Smooth muscle cell (in vitro differentiated cells): ENCODE measurements around the gene SPATA13. TPM values are rescaled to one million over a fixed set of nuclear protein-coding genes. Genes with fewer than 3 reads are reported as not detected.
A peak's percentile ranks its signal among the peaks of the same experiment; 100 is the strongest.

Experiments
- DNase-seq: peaks from one replicate; lab custom pipeline; 2025; ENCODE audit not compliant: unreplicated experiment; lab: John Stamatoyannopoulos, UW
- H2AFZ ChIP-seq: fragments of 200-600 bp; sonication (generic); 2 replicates; pipeline ENCODE4 v1.6.0; 2016; ENCODE audit warnings: antibody characterized with exemption, low read depth, mild to moderate bottlenecking
- H3F3A ChIP-seq: fragments of 200-600 bp; sonication (generic); 2 replicates; pipeline ENCODE4 v1.6.0; 2017; ENCODE audit warnings: antibody characterized with exemption, low read depth
- H3K27ac ChIP-seq: fragments of 200-600 bp; sonication (generic); 2 replicates; pipeline ENCODE4 v1.5.1; 2016; ENCODE audit warnings: low read depth, mild to moderate bottlenecking
- H3K27me3 ChIP-seq: fragments of 200-600 bp; sonication (generic); 2 replicates; pipeline ENCODE4 v1.6.1; 2016; ENCODE audit warnings: low read depth, mild to moderate bottlenecking
- H3K36me3 ChIP-seq: fragments of 200-600 bp; sonication (generic); 2 replicates; pipeline ENCODE4 v1.5.1; 2016; ENCODE audit warnings: low read depth
- H3K4me1 ChIP-seq: fragments of 200-600 bp; sonication (generic); 2 replicates; pipeline ENCODE4 v1.5.1; 2016; ENCODE audit warnings: low read depth
- H3K4me2 ChIP-seq: fragments of 200-600 bp; sonication (generic); 2 replicates; pipeline ENCODE4 v1.6.0; 2016; ENCODE audit warnings: mild to moderate bottlenecking
- H3K4me3 ChIP-seq: fragments of 200-600 bp; sonication (generic); 2 replicates; pipeline ENCODE4 v1.5.1; 2016; ENCODE audit warnings: mild to moderate bottlenecking
- H3K79me2 ChIP-seq: fragments of 200-600 bp; sonication (generic); 2 replicates; pipeline ENCODE4 v1.6.0; 2016; ENCODE audit warnings: low read depth, mild to moderate bottlenecking
- H3K9ac ChIP-seq: fragments of 200-600 bp; sonication (generic); 2 replicates; pipeline ENCODE4 v1.6.0; 2016; ENCODE audit warnings: low read depth
- H3K9me3 ChIP-seq: fragments of 200-600 bp; sonication (generic); replicated peaks from 2 replicates; pipeline ENCODE4 v1.5.1; 2016; ENCODE audit warnings: low read depth
- H4K20me1 ChIP-seq: fragments of 200-600 bp; sonication (generic); 2 replicates; pipeline ENCODE4 v1.6.0; 2016; ENCODE audit warnings: low read depth
- WGBS: methylation state at CpG from one replicate; pipeline ENCODE4 v1.1.7; 2016; ENCODE audit warnings: low lambda C conversion rate; 5-methylcytosine and 5-hydroxymethylcytosine counted together
- polyA plus RNA-seq: library from polyadenylated mRNA; unstranded; fragments of >200 nt; fragmentation: Nextera tagmentation; extraction: Ambion mirVana; gene quantifications from 2 replicates; pipeline ENCODE4 v1.2.1, GENCODE V29; 2016
- total RNA-seq: library from RNA; depleted of rRNA; stranded (reverse); fragments of >200 nt; gene quantifications from 2 replicates; pipeline ENCODE4 v1.2.3, GENCODE V29; 2014
- TF ChIP-seq, protein P1 (sequence below): fragments of 200-600 bp; sonication (generic); IDR thresholded peaks from 2 replicates; pipeline ENCODE4 v1.5.1; 2017; ENCODE audit warnings: borderline replicate concordance, mild to moderate bottlenecking, antibody characterized with exemption; ENCODE audit not compliant: insufficient read depth, poor library complexity, severe bottlenecking

SPATA13 gene
- total and polyA plus RNA-seq, 2 experiments from 2014 or later = 7.1 to 16.6 TPM

DNA sequence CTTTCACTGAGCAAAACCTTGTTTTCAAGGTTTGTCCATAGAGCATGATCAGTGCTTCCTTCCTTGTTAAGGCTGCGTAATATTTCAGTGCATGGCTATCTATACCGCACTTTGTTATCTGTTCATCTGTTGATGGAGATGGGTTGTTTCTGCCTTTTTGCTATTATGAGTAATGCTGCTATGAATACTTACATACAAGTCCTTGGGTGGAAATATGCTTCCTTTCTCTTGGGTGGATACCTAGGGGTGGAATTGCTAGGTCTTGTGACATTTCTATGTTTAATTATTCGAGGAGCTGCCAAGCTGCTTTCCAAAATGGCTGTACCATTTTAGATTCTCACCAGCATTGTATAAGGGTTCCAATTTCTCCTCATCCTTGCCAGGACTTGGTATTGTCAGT is 70.9 kb downstream of the SPATA13 start:
- 97% methylated on average over 3 of the region's 3 CpGs for WGBS
- H3K4me1 ChIP-seq = peaks cover 9% of the 10 kb centered on the region
- no peaks in the 10 kb centered on the region for H3K27me3 ChIP-seq
- H3K9ac ChIP-seq = no peak overlapping the region
- H3K27ac ChIP-seq = no peak overlapping the region
- H4K20me1 ChIP-seq = no peaks in the 10 kb centered on the region
- H3K79me2 ChIP-seq = no peaks in the 10 kb centered on the region
- H3F3A ChIP-seq = no peaks in the 10 kb centered on the region
- no peak overlapping the region for H3K4me2 ChIP-seq
- TF ChIP-seq, protein P1, sequence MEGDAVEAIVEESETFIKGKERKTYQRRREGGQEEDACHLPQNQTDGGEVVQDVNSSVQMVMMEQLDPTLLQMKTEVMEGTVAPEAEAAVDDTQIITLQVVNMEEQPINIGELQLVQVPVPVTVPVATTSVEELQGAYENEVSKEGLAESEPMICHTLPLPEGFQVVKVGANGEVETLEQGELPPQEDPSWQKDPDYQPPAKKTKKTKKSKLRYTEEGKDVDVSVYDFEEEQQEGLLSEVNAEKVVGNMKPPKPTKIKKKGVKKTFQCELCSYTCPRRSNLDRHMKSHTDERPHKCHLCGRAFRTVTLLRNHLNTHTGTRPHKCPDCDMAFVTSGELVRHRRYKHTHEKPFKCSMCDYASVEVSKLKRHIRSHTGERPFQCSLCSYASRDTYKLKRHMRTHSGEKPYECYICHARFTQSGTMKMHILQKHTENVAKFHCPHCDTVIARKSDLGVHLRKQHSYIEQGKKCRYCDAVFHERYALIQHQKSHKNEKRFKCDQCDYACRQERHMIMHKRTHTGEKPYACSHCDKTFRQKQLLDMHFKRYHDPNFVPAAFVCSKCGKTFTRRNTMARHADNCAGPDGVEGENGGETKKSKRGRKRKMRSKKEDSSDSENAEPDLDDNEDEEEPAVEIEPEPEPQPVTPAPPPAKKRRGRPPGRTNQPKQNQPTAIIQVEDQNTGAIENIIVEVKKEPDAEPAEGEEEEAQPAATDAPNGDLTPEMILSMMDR = no peak
- no peak for DNase-seq
- H3K4me3 ChIP-seq = no peak overlapping the region
- H3K36me3 ChIP-seq = no peaks in the 10 kb centered on the region
- H3K9me3 ChIP-seq = no peaks in the 10 kb centered on the region
- no peak overlapping the region for H2AFZ ChIP-seq

DNA sequence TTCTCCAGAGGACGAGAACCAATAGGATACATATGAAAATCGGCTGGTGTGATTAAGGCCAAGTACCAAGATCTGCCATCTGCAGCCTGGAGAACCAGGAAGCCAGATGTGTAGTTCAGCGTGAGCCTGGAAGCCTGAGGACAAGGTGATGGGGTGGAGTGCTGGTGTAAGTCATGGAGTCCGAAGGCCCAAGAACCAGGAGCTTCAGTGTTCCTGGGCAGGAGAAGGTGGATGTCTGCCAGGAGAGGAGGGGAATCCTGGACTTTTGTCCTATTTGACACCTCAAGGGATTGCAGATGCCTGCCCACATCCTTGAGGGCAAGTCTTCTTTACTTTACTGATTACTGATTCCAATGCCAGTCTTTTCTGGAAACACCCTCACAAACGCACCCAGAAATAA is 71.5 kb downstream of the SPATA13 start:
- H3K36me3 ChIP-seq = no peaks in the 10 kb centered on the region
- no peak overlapping the region for H2AFZ ChIP-seq
- H4K20me1 ChIP-seq = no peaks in the 10 kb centered on the region
- no peaks in the 10 kb centered on the region for H3K27me3 ChIP-seq
- DNase-seq = no peak
- TF ChIP-seq, protein P1 = no peak
- no peaks in the 10 kb centered on the region for H3K79me2 ChIP-seq
- H3K9me3 ChIP-seq = no peaks in the 10 kb centered on the region
- H3K27ac ChIP-seq = no peak overlapping the region
- H3K9ac ChIP-seq = no peak overlapping the region
- no peak overlapping the region for H3K4me3 ChIP-seq
- H3F3A ChIP-seq = no peaks in the 10 kb centered on the region
- peaks cover 9% of the 10 kb centered on the region for H3K4me1 ChIP-seq
- over 99% methylated on average over 5 of the region's 5 CpGs for WGBS
- H3K4me2 ChIP-seq = no peak overlapping the region

DNA sequence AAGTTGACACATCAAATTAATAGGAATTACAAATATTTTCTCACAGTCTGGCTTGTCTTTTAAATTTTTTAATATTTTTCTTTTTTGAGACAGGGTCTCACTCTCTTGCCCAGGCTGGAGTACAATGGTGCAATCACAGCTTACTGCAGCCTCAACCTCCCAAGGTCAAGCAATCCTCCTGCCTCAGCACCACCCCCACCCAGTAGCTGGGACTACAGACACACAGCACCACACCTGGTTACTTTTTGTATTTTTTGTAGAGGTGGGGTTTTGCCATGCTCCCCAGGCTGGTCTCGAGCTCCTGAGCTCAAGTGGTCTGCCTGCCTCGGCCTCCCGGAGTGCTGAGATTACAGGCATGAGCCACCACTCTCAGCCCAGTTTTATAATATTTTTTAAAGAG is 72.0 kb downstream of the SPATA13 start:
- H3K4me1 ChIP-seq = peaks cover 9% of the 10 kb centered on the region
- TF ChIP-seq, protein P1 = no peak
- no peaks in the 10 kb centered on the region for H3K36me3 ChIP-seq
- no peaks in the 10 kb centered on the region for H3K27me3 ChIP-seq
- H3F3A ChIP-seq = no peaks in the 10 kb centered on the region
- no peak for DNase-seq
- no peak overlapping the region for H3K4me3 ChIP-seq
- H3K79me2 ChIP-seq = no peaks in the 10 kb centered on the region
- H2AFZ ChIP-seq = no peak overlapping the region
- no peaks in the 10 kb centered on the region for H4K20me1 ChIP-seq
- H3K27ac ChIP-seq = peak overlapping the region; percentile 25
- no peaks in the 10 kb centered on the region for H3K9me3 ChIP-seq
- 86% methylated on average over 3 of the region's 3 CpGs for WGBS
- no peak overlapping the region for H3K4me2 ChIP-seq
- no peak overlapping the region for H3K9ac ChIP-seq

DNA sequence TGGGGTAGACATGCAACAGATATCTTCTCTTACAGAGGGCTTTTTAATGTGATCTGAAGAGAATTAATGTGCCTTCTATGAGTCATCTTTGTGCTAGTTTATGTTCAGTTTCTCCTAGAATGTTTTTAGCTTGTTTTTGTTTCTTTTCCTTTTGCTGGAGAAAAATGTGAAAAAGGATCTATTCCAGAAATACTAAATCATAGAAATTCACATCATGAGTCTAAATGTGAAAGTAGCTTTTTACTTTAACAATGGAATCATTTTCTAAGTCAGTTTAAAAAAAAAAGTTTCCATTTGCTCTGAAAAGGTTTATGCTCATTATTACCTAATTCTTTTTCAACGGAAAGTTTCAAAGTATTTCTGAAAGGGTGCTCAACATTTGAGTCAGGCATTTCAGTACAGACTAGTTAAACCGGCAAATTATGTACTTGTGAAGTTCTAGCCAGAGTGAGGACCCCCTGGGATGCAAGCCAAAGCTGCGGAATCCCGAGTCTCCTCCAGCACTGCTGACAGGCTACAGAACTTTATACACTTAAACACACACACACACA is 72.9 kb downstream of the SPATA13 start:
- WGBS = 21% methylated on average over 4 of the region's 4 CpGs

More for the DNA sequence above, 72.9 kb downstream of the SPATA13 start:
- H3K79me2 ChIP-seq = no peaks in the 10 kb centered on the region
- H3K9ac ChIP-seq = peak overlapping the region; percentile 31
- peak overlapping the region; percentile 33 for H3K4me3 ChIP-seq
- no peaks in the 10 kb centered on the region for H3K36me3 ChIP-seq
- no peaks in the 10 kb centered on the region for H4K20me1 ChIP-seq
- no peaks in the 10 kb centered on the region for H3K27me3 ChIP-seq
- peaks cover 9% of the 10 kb centered on the region for H3K4me1 ChIP-seq
- H3F3A ChIP-seq = no peaks in the 10 kb centered on the region
- TF ChIP-seq, protein P1 = no peak
- peak overlapping the region; percentile 35 for H2AFZ ChIP-seq
- no peaks in the 10 kb centered on the region for H3K9me3 ChIP-seq
- no peak for DNase-seq
- H3K27ac ChIP-seq = peak overlapping the region; percentile 67
- H3K4me2 ChIP-seq = peak overlapping the region; percentile 77
